A673 (cell line): ENCODE results near the gene APC2. TPM values are rescaled to one million over a fixed set of nuclear protein-coding genes. Genes with fewer than 3 reads are reported as not detected.

Experiments
- BruUV-seq: library from RNA; stranded (reverse); fragments of 400-500 nt; replicated peaks from 2 replicates; lab custom pipeline; 2021; lab: Mats Ljungman, UMichigan
- CTCF ChIA-PET: fragments of 300-600 bp; sonication (Branson Sonifier 250); formaldehyde crosslinking; loops from one replicate; lab custom pipeline; 2022; ENCODE audit warnings: antibody characterized with exemption; lab: Charles Lee
- POLR2A ChIA-PET: fragments of 300-600 bp; sonication (Branson Sonifier 250); formaldehyde crosslinking; loops from one replicate; lab custom pipeline; 2022; ENCODE audit warnings: antibody characterized with exemption; ENCODE audit not compliant: low non-redundant PET; lab: Charles Lee
- DNase-seq: peaks from one replicate; pipeline ENCODE4 v3.0.0-alpha.2; 2015; ENCODE audit warnings: low spot score
- H3K27ac ChIP-seq: fragments of 200-600 bp; sonication (generic); 2 replicates; pipeline ENCODE4 v1.5.1; 2016; ENCODE audit warnings: mixed run types, low read depth, mild to moderate bottlenecking, mixed read lengths, antibody characterized with exemption, low read length; ENCODE audit not compliant: poor library complexity, severe bottlenecking
- H3K27me3 ChIP-seq: fragments of 200-600 bp; sonication (generic); replicated peaks from 2 replicates; pipeline ENCODE4 v1.6.1; 2017; ENCODE audit warnings: mixed run types, low read depth, mild to moderate bottlenecking, mixed read lengths, antibody characterized with exemption, low read length; ENCODE audit not compliant: insufficient read depth, poor library complexity
- H3K36me3 ChIP-seq: fragments of 200-600 bp; sonication (generic); 2 replicates; pipeline ENCODE4 v1.6.1; 2016; ENCODE audit warnings: mixed run types, mild to moderate bottlenecking, mixed read lengths, antibody characterized with exemption, low read length; ENCODE audit not compliant: insufficient read depth, poor library complexity, severe bottlenecking
- H3K4me1 ChIP-seq: fragments of 200-600 bp; sonication (generic); 2 replicates; pipeline ENCODE4 v1.6.1; 2017; ENCODE audit warnings: mixed run types, mild to moderate bottlenecking, mixed read lengths, antibody characterized with exemption, low read length; ENCODE audit not compliant: insufficient read depth, poor library complexity, severe bottlenecking
- H3K4me3 ChIP-seq: fragments of 200-600 bp; sonication (generic); 2 replicates; pipeline ENCODE4 v1.5.1; 2016; ENCODE audit warnings: low read depth, mixed run types, mild to moderate bottlenecking, mixed read lengths, low read length; ENCODE audit not compliant: poor library complexity, severe bottlenecking
- H3K9me3 ChIP-seq: fragments of 200-600 bp; sonication (generic); 2 replicates; pipeline ENCODE4 v1.6.1; 2016; ENCODE audit warnings: mixed run types, low read depth, mild to moderate bottlenecking, mixed read lengths, antibody characterized with exemption, low read length; ENCODE audit not compliant: poor library complexity, severe bottlenecking
- CTCF ChIP-seq: fragments of 300-800, 200-600 bp; sonication (generic); conservative IDR thresholded peaks from 2 replicates; pipeline ENCODE4 v1.5.1; 2017; ENCODE audit warnings: low read depth, mild to moderate bottlenecking, antibody characterized with exemption, low read length, moderate library complexity, mixed read lengths
- EZH2 ChIP-seq: fragments of 200-600 bp; sonication (generic); IDR thresholded peaks from 2 replicates; pipeline ENCODE4 v1.6.1; 2017; ENCODE audit warnings: borderline replicate concordance, low read depth, mild to moderate bottlenecking, mixed read lengths, antibody characterized with exemption, low read length; ENCODE audit not compliant: poor library complexity, severe bottlenecking
- intact Hi-C: fragments of 100-400 bp; cut with micrococcal nuclease; formaldehyde crosslinking; loops from one replicate; pipeline ENCODE4 v1.10.0; 2022; ENCODE audit not compliant: unreplicated experiment
- total RNA-seq: library from RNA; stranded (reverse); gene quantifications from 2 replicates; pipeline ENCODE4 v1.2.3, GENCODE V29; 2021

The APC2 gene
- total RNA-seq, 1 experiment from 2014 or later, result 1.3 TPM

GRCh38 chr19:1424192-1424955 is 25.5 kb upstream of the APC2 start:
- H3K27ac ChIP-seq, result no peak overlapping the region
- POLR2A ChIA-PET, result no interaction called here

DNA sequence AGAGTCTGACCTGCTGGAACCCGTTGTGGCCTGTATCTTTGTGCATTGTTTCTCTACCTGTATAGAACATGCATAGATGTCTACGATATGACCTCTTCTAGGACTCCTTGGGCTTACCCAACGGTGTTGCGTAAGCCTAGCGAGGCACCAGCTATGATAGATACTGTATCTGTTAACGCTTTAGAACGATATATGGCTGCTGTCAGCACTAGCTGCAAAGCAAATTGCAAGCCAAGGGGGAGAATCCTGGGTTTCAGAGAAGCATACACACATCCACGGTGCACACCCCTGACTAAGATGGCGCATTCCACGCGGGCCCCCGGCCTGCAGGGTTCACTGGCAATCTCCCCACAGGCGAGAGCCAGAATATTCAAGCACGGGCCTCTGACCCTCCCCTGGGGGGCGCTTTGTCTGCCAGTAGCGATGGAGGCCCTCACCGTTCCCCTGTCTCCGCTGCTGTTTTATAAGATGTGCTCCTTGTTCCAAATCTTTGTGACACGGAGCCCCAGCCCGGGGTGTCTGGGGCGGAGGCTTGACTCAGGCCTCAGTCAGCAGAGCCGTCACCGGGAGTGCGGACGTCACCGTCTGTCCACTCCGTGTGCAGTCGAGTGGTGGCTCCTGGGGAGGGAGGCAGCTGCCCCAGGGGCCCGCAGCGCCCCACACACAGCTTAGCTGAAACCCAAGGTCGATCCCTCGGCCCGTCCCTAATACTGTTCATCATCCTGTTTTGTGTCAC is 24.7 kb upstream of the APC2 start:
- ChIA-PET CTCF (no interaction called here), POLR2A (no interaction called here)
- Histone ChIP-seq H3K9me3 (no peaks in the 10 kb centered on the region), H3K4me3 (no peak overlapping the region), H3K4me1 (no peaks in the 10 kb centered on the region), H3K27ac (no peak overlapping the region), H3K27me3 (no peaks in the 10 kb centered on the region), H3K36me3 (peaks cover 98% of the 10 kb centered on the region)
- intact Hi-C loops, result no loop called here
- BruUV-seq, result no TSS peak
- no peak for DNase-seq
- TF ChIP-seq EZH2, result no peak
- no peak for TF ChIP-seq CTCF

More at GRCh38 chr19:1424192-1424955, 25.5 kb upstream of the APC2 start:
- H3K9me3 ChIP-seq, result no peaks in the 10 kb centered on the region
- H3K27me3 ChIP-seq, result no peaks in the 10 kb centered on the region
- DNase-seq, result no peak
- TF ChIP-seq EZH2 (no peak), CTCF (no peak)
- H3K36me3 ChIP-seq, result peaks cover 96% of the 10 kb centered on the region
- H3K4me3 ChIP-seq, result no peak overlapping the region
- CTCF ChIA-PET, result no interaction called here
- no TSS peak for BruUV-seq
- no peaks in the 10 kb centered on the region for H3K4me1 ChIP-seq
- intact Hi-C loops, result no loop called here

DNA sequence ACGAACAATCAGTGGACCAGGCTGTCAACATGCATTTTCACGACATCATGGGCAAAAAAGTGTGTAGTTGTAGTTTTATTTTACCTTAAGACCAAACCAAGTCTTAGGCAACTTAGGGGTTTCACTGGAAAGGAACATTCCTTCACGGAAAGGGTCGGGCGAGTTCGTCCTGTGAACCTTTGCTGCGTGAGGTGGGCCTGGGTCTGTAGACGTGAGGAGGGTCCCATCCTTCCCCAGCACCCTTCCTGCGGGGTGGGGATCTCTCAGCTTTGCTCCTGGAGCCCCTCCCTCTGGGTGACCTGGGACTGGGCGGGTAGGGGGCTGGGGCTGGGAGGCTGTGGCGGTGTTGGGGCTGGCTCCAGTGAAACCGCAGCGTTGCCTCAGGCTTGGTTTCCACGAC is 24.0 kb upstream of the APC2 start:
- CTCF ChIA-PET, result no interaction called here
- POLR2A ChIA-PET, result no interaction called here
- TF ChIP-seq EZH2 (no peak), CTCF (no peak)
- no peak overlapping the region for H3K4me3 ChIP-seq
- no peaks in the 10 kb centered on the region for H3K9me3 ChIP-seq
- no TSS peak for BruUV-seq
- H3K36me3 ChIP-seq, result peaks cover 94% of the 10 kb centered on the region
- no peaks in the 10 kb centered on the region for H3K27me3 ChIP-seq
- H3K27ac ChIP-seq, result no peak overlapping the region
- DNase-seq, result no peak
- H3K4me1 ChIP-seq, result no peaks in the 10 kb centered on the region
- intact Hi-C loops, result no loop called here
